IMR-90 (cell line): Measurements from ENCODE around the gene EXOC4. TPM values are rescaled to one million over a fixed set of nuclear protein-coding genes. Genes with fewer than 3 reads are reported as not detected.

ENCODE experiments used
- ATAC-seq: fragments of 200-7000 bp; cut with Tn5 transposase; 2 replicates; pipeline ENCODE4 v1.9.1; 2020; ENCODE audit warnings: low read depth, mild to moderate bottlenecking, moderate library complexity
- BruUV-seq: library from RNA; stranded (reverse); fragments of 400-500 nt; replicated peaks from 2 replicates; lab custom pipeline; 2021; lab: Mats Ljungman, UMichigan
- CTCF ChIA-PET: fragments of 300-600 bp; formaldehyde crosslinking; extraction: SDS; loops from one replicate; lab custom pipeline; 2021; ENCODE audit warnings: antibody characterized with exemption; lab: Yijun Ruan, JAX
- POLR2A ChIA-PET: fragments of 300-600 bp; sonication (Branson Sonifier 250); formaldehyde crosslinking; loops from one replicate; lab custom pipeline; 2022; ENCODE audit warnings: antibody characterized with exemption; ENCODE audit not compliant: unreplicated experiment; lab: Charles Lee
- DNase-seq: peaks from one replicate; pipeline ENCODE4 v3.0.0; 2013
- H2AFZ ChIP-seq: replicated peaks from 2 replicates; pipeline ENCODE3; 2013; ENCODE audit warnings: low read length, mild to moderate bottlenecking; ENCODE audit not compliant: poor library complexity
- H2AK5ac ChIP-seq: 2 replicates; pipeline ENCODE4 v1.6.1; 2013; ENCODE audit warnings: low read depth, low read length, inconsistent platforms
- H2AK9ac ChIP-seq: replicated peaks from 2 replicates; pipeline ENCODE3; 2013; ENCODE audit warnings: mild to moderate bottlenecking, low read depth, low read length, moderate library complexity; ENCODE audit not compliant: poor library complexity
- H2BK120ac ChIP-seq: 2 replicates; pipeline ENCODE4 v1.6.1; 2013; ENCODE audit warnings: low read depth, low read length, inconsistent platforms
- H2BK15ac ChIP-seq: 3 replicates; pipeline ENCODE4 v1.6.1; 2013; ENCODE audit warnings: low read depth, low read length, inconsistent platforms
- H2BK20ac ChIP-seq: 2 replicates; pipeline ENCODE4 v1.6.1; 2013; ENCODE audit warnings: low read depth, mild to moderate bottlenecking, inconsistent platforms, low read length, moderate library complexity
- H2BK5ac ChIP-seq: 2 replicates; pipeline ENCODE4 v1.6.1; 2013; ENCODE audit warnings: mild to moderate bottlenecking, low read depth, low read length, inconsistent platforms; ENCODE audit not compliant: poor library complexity, severe bottlenecking
- H3K14ac ChIP-seq: replicated peaks from 2 replicates; pipeline ENCODE4 v1.6.1; 2013; ENCODE audit warnings: low read depth, low read length, inconsistent platforms
- H3K18ac ChIP-seq: 2 replicates; pipeline ENCODE4 v1.6.1; 2013; ENCODE audit warnings: low read depth, low read length, control low read depth
- H3K23ac ChIP-seq: 2 replicates; pipeline ENCODE4 v1.6.1; 2013; ENCODE audit warnings: low read depth, low read length, inconsistent platforms
- H3K27ac ChIP-seq: 2 replicates; pipeline ENCODE4 v1.5.1; 2013; ENCODE audit warnings: mild to moderate bottlenecking, control low read depth, low read length; ENCODE audit not compliant: insufficient read depth
- H3K27me3 ChIP-seq: 2 replicates; pipeline ENCODE4 v1.6.1; 2013; ENCODE audit warnings: low read length; ENCODE audit not compliant: control insufficient read depth, insufficient read depth
- H3K36me3 ChIP-seq: 2 replicates; pipeline ENCODE4 v1.6.1; 2013; ENCODE audit warnings: low read length, mixed read lengths; ENCODE audit not compliant: control insufficient read depth, insufficient read depth
- H3K4ac ChIP-seq: 2 replicates; pipeline ENCODE4 v1.6.1; 2013; ENCODE audit warnings: low read depth, low read length, inconsistent platforms
- H3K4me1 ChIP-seq: 2 replicates; pipeline ENCODE4 v1.6.1; 2013; ENCODE audit warnings: low read length, mixed read lengths; ENCODE audit not compliant: control insufficient read depth, insufficient read depth
- H3K4me2 ChIP-seq: 2 replicates; pipeline ENCODE4 v1.6.1; 2013; ENCODE audit warnings: low read depth, mild to moderate bottlenecking, control low read depth, low read length, moderate library complexity
- H3K4me3 ChIP-seq: 2 replicates; pipeline ENCODE4 v1.5.1; 2013; ENCODE audit warnings: low read depth, mild to moderate bottlenecking, control low read depth, low read length, moderate library complexity; ENCODE audit not compliant: insufficient read depth
- H3K56ac ChIP-seq: 2 replicates; pipeline ENCODE4 v1.6.1; 2013; ENCODE audit warnings: low read length, inconsistent platforms; ENCODE audit not compliant: insufficient read depth; ENCODE audit errors: extremely low read depth
- H3K79me1 ChIP-seq, 2 experiments: 2 replicates each; pipeline ENCODE4 v1.6.1; 2013; ENCODE audit warnings: low read length in 2 of 2, inconsistent platforms in 1 of 2, low read depth in 1 of 2
- H3K9ac ChIP-seq: 2 replicates; pipeline ENCODE4 v1.6.1; 2013; ENCODE audit warnings: low read depth, low read length, control low read depth
- H3K9me1 ChIP-seq: 2 replicates; pipeline ENCODE4 v1.6.1; 2013; ENCODE audit warnings: low read length, inconsistent platforms; ENCODE audit not compliant: insufficient read depth
- H3K9me3 ChIP-seq: 2 replicates; pipeline ENCODE4 v1.6.1; 2013; ENCODE audit warnings: low read length; ENCODE audit not compliant: control insufficient read depth, insufficient read depth
- H4K20me1 ChIP-seq: 2 replicates; pipeline ENCODE4 v1.6.1; 2013; ENCODE audit warnings: low read length, inconsistent platforms; ENCODE audit not compliant: insufficient read depth
- H4K5ac ChIP-seq: 2 replicates; pipeline ENCODE4 v1.6.1; 2013; ENCODE audit warnings: mild to moderate bottlenecking, low read depth, low read length, control low read depth
- H4K8ac ChIP-seq, 2 experiments: 2 replicates each; pipeline ENCODE4 v1.6.1; 2013; ENCODE audit warnings: low read depth in 2 of 2, low read length in 2 of 2, control low read depth in 1 of 2, inconsistent platforms in 1 of 2
- H4K91ac ChIP-seq: 2 replicates; pipeline ENCODE4 v1.6.1; 2013; ENCODE audit warnings: low read depth, low read length, inconsistent platforms; ENCODE audit not compliant: insufficient read depth
- CHD1 ChIP-seq: IDR thresholded peaks from 2 replicates; pipeline ENCODE4 v1.6.1; 2012; ENCODE audit warnings: low read depth, low read length, improper control_type of control experiment
- FOS ChIP-seq: fragments of 150-350 bp; IDR thresholded peaks from 2 replicates; pipeline ENCODE4 v1.6.1; 2016; ENCODE audit warnings: low read depth, low read length
- MAFK ChIP-seq: IDR thresholded peaks from 2 replicates; pipeline ENCODE4 v1.6.1; 2012; ENCODE audit warnings: low read depth, low read length, improper control_type of control experiment
- MAZ ChIP-seq: IDR thresholded peaks from 2 replicates; pipeline ENCODE4 v1.6.1; 2012; ENCODE audit warnings: low read depth, mild to moderate bottlenecking, low read length, improper control_type of control experiment, moderate library complexity, borderline replicate concordance
- POLR2A ChIP-seq: IDR thresholded peaks from 2 replicates; pipeline ENCODE4 v1.6.1; 2012; ENCODE audit warnings: mild to moderate bottlenecking, low read depth, low read length
- RAD21 ChIP-seq: IDR thresholded peaks from 2 replicates; pipeline ENCODE4 v1.6.1; 2012; ENCODE audit warnings: low read length, improper control_type of control experiment
- RFX5 ChIP-seq: IDR thresholded peaks from 2 replicates; pipeline ENCODE4 v1.8.0; 2012; ENCODE audit warnings: low read depth, mild to moderate bottlenecking, low read length, moderate library complexity
- WGBS, 2 experiments: methylation state at CpG; one replicate each; pipeline versions ENCODE4 v1.1.5 to v1.1.7; 2013; ENCODE audit warnings: missing lambda C conversion rate in 2 of 2; ENCODE audit not compliant: insufficient read length in 1 of 2; ENCODE audit errors: extremely low coverage in 2 of 2; 5-methylcytosine and 5-hydroxymethylcytosine counted together
- dilution Hi-C: fragments of 300-500 bp; cut with HindIII; formaldehyde crosslinking; loops from one replicate; pipeline ENCODE4 v1.14.3; 2018; ENCODE audit warnings: low sequenced_read_pairs; ENCODE audit not compliant: unreplicated experiment
- in situ Hi-C: fragments of 300-500 bp; cut with MboI; formaldehyde crosslinking; loops from 3 replicates; pipeline ENCODE4 v1.14.3; 2019; ENCODE audit warnings: low sequenced_read_pairs, inconsistent platforms, mixed read lengths
- intact Hi-C: fragments of 100-400 bp; cut with micrococcal nuclease; formaldehyde crosslinking; loops from 2 replicates; pipeline ENCODE4 v1.10.0; 2022
- polyA plus RNA-seq, 3 experiments: library from polyadenylated mRNA; depleted of rRNA; stranded (reverse); fragments of >200 nt; gene quantifications; 2 replicates each; pipeline ENCODE4 v1.2.3, GENCODE V29; 2012; ENCODE audit warnings: low replicate concordance in 1 of 3
- total RNA-seq: library from RNA; depleted of rRNA; stranded (reverse); fragments of >200 nt; gene quantifications from 2 replicates; pipeline ENCODE4 v1.2.3, GENCODE V29; 2012
- TF ChIP-seq, protein P1 (sequence below): fragments of 150-350 bp; IDR thresholded peaks from 2 replicates; pipeline ENCODE4 v1.6.1; 2017; ENCODE audit warnings: mild to moderate bottlenecking, antibody characterized with exemption, low read length, low read depth

EXOC4 gene
- total and polyA plus RNA-seq, 2 of the 4 experiments (the other 2 are of a cell fraction) = 25.4 to 94.6 TPM

DNA sequence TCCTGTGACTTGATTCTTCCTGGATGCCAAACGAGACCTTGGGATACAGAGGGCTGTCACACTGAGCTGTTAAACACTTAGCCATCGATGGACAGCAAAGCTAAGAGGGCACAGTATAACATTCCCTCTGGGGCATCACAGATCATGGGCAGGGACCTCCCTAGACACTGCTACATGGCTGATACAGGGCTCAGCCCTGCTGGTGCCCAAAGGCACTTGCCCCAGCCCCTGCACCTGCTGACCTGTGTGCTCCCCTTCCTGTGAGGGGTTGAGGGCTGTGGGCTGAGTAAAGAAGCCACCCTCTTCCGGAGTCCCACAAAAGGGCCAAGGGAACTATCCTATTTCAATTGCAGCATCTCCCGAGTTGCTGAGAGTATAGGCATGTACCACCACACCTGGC lies 337.9 kb downstream of the EXOC4 start (continued):
- no peak for TF ChIP-seq FOS
- TF ChIP-seq POLR2A = no peak
- TF ChIP-seq MAZ = no peak
- TF ChIP-seq RAD21 = no peak

DNA sequence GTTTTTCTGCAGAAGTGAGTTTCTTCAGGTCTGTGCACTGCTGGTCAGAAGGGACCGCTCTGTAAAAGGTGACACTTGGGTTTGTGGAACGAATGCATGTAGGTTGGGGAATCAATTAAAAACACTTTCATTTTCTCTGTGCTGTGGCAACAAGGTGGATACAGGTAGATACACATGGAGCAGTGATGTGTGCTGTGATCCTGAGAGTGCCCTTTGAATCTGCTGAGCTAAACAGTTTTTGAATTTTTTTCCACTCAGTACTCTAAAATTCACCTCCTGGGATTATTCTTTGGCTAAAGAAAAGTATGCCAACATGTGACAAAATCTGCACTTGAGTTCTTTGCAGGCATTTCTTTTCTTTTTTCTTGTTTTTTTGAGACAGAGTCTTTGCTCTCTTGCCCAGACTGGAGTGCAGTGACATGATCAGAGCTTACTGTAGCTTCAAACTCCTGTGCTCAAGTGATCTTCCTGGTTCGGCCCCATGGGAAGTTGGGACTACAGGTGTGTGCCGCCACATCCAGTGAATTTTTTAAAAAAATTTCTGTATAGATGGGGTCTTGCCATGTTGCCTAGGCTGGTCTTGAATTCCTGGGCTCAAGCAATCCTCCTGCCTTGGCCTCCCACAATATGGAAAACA lies 338.9 kb downstream of the EXOC4 start:
- H3K9me1 ChIP-seq = no peaks in the 10 kb centered on the region; the same call in 1 of the 2 replicates
- WGBS, 2 experiments = no CpG with 5 or more reads among the region's 4 CpGs
- intact Hi-C loops = no loop called here
- H3K36me3 ChIP-seq = no peaks in the 10 kb centered on the region
- H3K4me3 ChIP-seq = no peak overlapping the region
- H3K18ac ChIP-seq = no peak overlapping the region
- H4K5ac ChIP-seq = no peak overlapping the region
- no peak overlapping the region for H2BK120ac ChIP-seq
- no peak overlapping the region for H4K8ac ChIP-seq
- no peaks in the 10 kb centered on the region for H3K27me3 ChIP-seq
- no peak overlapping the region for H2AK5ac ChIP-seq
- no peak overlapping the region for H3K14ac ChIP-seq
- DNase-seq = no peak
- no peaks in the 10 kb centered on the region for H3K9me3 ChIP-seq
- BruUV-seq = no TSS peak
- no peak overlapping the region for H3K9ac ChIP-seq
- H2AFZ ChIP-seq = no peak overlapping the region
- no peak overlapping the region for H3K23ac ChIP-seq
- H2BK20ac ChIP-seq = no peak overlapping the region
- in situ Hi-C loops = no loop called here
- ChIA-PET POLR2A (no interaction called here), CTCF (no interaction called here)
- no peak overlapping the region for H2BK5ac ChIP-seq
- dilution Hi-C loops = no loop called here
- no peak for ATAC-seq
- no peak overlapping the region for H3K27ac ChIP-seq
- H3K4ac ChIP-seq = no peak overlapping the region
- TF ChIP-seq, protein P1, sequence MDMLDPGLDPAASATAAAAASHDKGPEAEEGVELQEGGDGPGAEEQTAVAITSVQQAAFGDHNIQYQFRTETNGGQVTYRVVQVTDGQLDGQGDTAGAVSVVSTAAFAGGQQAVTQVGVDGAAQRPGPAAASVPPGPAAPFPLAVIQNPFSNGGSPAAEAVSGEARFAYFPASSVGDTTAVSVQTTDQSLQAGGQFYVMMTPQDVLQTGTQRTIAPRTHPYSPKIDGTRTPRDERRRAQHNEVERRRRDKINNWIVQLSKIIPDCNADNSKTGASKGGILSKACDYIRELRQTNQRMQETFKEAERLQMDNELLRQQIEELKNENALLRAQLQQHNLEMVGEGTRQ = no peak
- TF ChIP-seq CHD1 (no peak), RFX5 (no peak), MAFK (peak; percentile 94), RAD21 (no peak)
- no peaks in the 10 kb centered on the region; a peak in 1 of 4 replicates for H3K79me1 ChIP-seq
- H2AK9ac ChIP-seq = no peak overlapping the region
- H2BK15ac ChIP-seq = no peak overlapping the region
- H4K91ac ChIP-seq = no peak overlapping the region
- H3K4me1 ChIP-seq = no peaks in the 10 kb centered on the region
- no peak overlapping the region for H3K4me2 ChIP-seq
- no peaks in the 10 kb centered on the region for H4K20me1 ChIP-seq
- no peak overlapping the region for H3K56ac ChIP-seq
